ENCODE data around the gene PCNX3. TPM values are rescaled to one million over a fixed set of nuclear protein-coding genes. Genes with fewer than 3 reads are reported as not detected.
A peak's percentile ranks its signal among the peaks of the same experiment; 100 is the strongest.

The PCNX3 gene
- total and polyA plus RNA-seq, 2 of the 13 experiments (the other 11 are each of a cell fraction or from before 2014, with no cell fraction given): 16.2 to 23.0 TPM

DNA sequence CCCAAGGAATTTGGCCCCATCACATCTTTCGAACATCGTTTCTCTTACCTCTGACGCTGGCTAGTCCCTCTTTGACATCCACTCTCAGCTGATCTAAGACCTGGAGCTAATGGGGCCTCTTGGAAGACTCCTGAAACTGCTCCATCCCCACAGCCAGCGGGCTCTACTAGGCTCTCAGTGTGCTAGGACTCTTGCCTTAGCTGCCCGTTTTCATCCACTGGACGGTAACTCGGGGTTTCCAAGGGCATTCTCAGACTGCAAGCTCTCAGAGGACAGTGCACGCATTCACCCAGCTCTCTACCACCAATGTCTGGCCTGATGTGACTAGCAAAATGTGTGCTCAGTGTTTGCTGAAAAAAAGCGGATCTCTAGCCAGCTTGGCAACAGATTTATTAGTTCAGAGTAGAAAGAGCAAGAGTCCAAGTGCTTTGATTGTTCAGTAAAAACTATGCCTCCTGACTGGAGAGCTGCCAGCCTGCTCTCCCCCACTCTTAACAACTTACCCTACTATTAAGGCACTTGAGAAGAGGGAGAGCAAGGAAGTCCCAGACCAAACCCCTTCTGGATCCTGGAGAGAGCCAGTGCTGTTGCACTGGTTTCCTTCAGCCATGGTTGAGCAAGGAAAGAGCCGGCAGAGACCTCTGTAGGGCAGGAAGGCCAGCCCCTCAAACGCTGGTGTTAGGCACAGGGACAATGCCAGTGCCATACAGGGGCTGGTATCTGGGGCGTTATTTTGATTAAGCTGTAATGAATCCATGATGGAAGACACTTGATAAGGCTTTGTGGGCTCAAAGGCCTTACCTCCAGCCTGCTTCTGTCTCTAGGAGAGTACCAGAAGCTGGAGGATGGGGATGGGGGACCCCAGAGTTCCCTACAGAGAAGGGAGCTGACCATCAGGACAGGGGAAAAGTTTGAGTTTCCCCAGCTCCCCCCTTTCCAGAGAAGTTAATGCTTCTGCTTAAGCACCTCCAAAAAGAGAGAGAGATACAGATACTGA, 38.0 kb downstream of the PCNX3 start:
- CTCF ChIA-PET (ENCODE audit: low intra/inter-chr PET ratio, low total read pairs): no interaction called here
- TF ChIP-seq NCOA1 (CRISPR knock-in tag; IDR thresholded peaks at IDR 0.05): peak; percentile 17; the same call in 1 of the 2 replicates
- TF ChIP-seq ZBTB42 (CRISPR knock-in tag; IDR thresholded peaks at IDR 0.05): 0 out of 2 replicates have a peak, but pooled peaks have one; percentile 24
- no peak for TF ChIP-seq ZNF430 (CRISPR knock-in tag; IDR thresholded peaks at IDR 0.05)
- TF ChIP-seq ZNF629 (CRISPR knock-in tag; conservative IDR thresholded peaks at IDR 0.05): no peak
- 0 out of 2 replicates have a peak, but pooled peaks have one; percentile 59 for TF ChIP-seq ZFP91 (CRISPR knock-in tag; IDR thresholded peaks at IDR 0.05; ENCODE audit: borderline replicate concordance)
- no peak for TF ChIP-seq ZNF510 (CRISPR knock-in tag; IDR thresholded peaks at IDR 0.05; ENCODE audit: low read depth)
- 0 out of 2 replicates have a peak, but pooled peaks have one; percentile 11 for TF ChIP-seq ATF1 (CRISPR knock-in tag; IDR thresholded peaks at IDR 0.05)
- TF ChIP-seq TRIM24 (CRISPR knock-in tag; IDR thresholded peaks at IDR 0.05): no peak
- no peak for TF ChIP-seq ZNF253 (CRISPR knock-in tag; IDR thresholded peaks at IDR 0.05; ENCODE audit: borderline replicate concordance)
- TF ChIP-seq DPF2 (CRISPR knock-in tag; IDR thresholded peaks at IDR 0.05; ENCODE audit: borderline replicate concordance, low read depth): no peak
- TF ChIP-seq YEATS4 (CRISPR knock-in tag; IDR thresholded peaks at IDR 0.05; ENCODE audit: borderline replicate concordance): no peak; the same call in 1 of the 2 replicates
- no peak for TF ChIP-seq TEAD3 (CRISPR knock-in tag; optimal IDR thresholded peaks at IDR 0.05; ENCODE audit: borderline replicate concordance)
- TF ChIP-seq ZNF841 (CRISPR knock-in tag; IDR thresholded peaks at IDR 0.05; ENCODE audit: borderline replicate concordance): no peak
- no peak for TF ChIP-seq ZBTB37 (CRISPR knock-in tag; IDR thresholded peaks at IDR 0.05)
- TF ChIP-seq, protein P1, sequence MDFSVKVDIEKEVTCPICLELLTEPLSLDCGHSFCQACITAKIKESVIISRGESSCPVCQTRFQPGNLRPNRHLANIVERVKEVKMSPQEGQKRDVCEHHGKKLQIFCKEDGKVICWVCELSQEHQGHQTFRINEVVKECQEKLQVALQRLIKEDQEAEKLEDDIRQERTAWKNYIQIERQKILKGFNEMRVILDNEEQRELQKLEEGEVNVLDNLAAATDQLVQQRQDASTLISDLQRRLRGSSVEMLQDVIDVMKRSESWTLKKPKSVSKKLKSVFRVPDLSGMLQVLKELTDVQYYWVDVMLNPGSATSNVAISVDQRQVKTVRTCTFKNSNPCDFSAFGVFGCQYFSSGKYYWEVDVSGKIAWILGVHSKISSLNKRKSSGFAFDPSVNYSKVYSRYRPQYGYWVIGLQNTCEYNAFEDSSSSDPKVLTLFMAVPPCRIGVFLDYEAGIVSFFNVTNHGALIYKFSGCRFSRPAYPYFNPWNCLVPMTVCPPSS (IDR thresholded peaks at IDR 0.05): no peak
- TF ChIP-seq ZNF644 (CRISPR knock-in tag; IDR thresholded peaks at IDR 0.05; ENCODE audit: low read depth): no peak
- TF ChIP-seq PHF21A (CRISPR knock-in tag; IDR thresholded peaks at IDR 0.05): peak; percentile 86
- no peak for TF ChIP-seq HOXA7 (CRISPR knock-in tag; IDR thresholded peaks at IDR 0.05)
- 0 out of 2 replicates have a peak, but pooled peaks have one; percentile 30 for TF ChIP-seq ZNF737 (CRISPR knock-in tag; IDR thresholded peaks at IDR 0.05; ENCODE audit: borderline replicate concordance)
- no peak for TF ChIP-seq RBM22 (optimal IDR thresholded peaks at IDR 0.05; ENCODE audit: low read length)

More for the DNA sequence above, 38.0 kb downstream of the PCNX3 start:
- Histone ChIP-seq H3K9ac (ENCODE audit: insufficient read depth, low read depth, low read length) (peak overlapping the region; percentile 89), H3K4me1 (ENCODE audit: insufficient read depth, low read length) (peaks cover 35% of the 10 kb centered on the region), H3K27ac (ENCODE audit: extremely low read length, insufficient read depth, low read length) (peak overlapping the region; percentile 98), H3K79me2 (ENCODE audit: insufficient read depth, low read length) (no peaks in the 10 kb centered on the region), H2AFZ (ENCODE audit: low read length) (no peak overlapping the region), H3K27me3 (ENCODE audit: control insufficient read depth in 1 of 2, insufficient read depth in 2 of 2, low read length in 2 of 2) (no peaks in the 10 kb centered on the region), H4K20me1 (ENCODE audit: insufficient read depth, low read length) (no peaks in the 10 kb centered on the region), H3K9me3 (ENCODE audit: low read length) (no peaks in the 10 kb centered on the region), H3K4me2 (ENCODE audit: low read depth, low read length) (peak overlapping the region; percentile 98), H3K4me3 (replicated peaks in 1 of 3; ENCODE audit: insufficient read depth in 1 of 3, low read depth in 2 of 3, low read length in 3 of 3) (peak overlapping the region; percentile 48 to 76 (median 54); a peak in 5 of 6 replicates), H3K36me3 (replicated peaks in 1 of 2; ENCODE audit: control insufficient read depth in 1 of 2, insufficient read depth in 2 of 2, low read length in 2 of 2) (peaks cover 18 to 38% of the 10 kb centered on the region in 2 experiments)
- intact Hi-C loops (cut with micrococcal nuclease; ENCODE audit: unreplicated experiment) (no loop called here), in situ Hi-C loops (cut with HindIII; ENCODE audit: extremely low pct_ligation_motif_present, low pct_unique_long_range_greater_than_20kb) (no loop called here)
- peak; percentile 88 for DNase-seq (ENCODE audit: low spot score)
- WGBS (ENCODE audit: low lambda C conversion rate): 6% methylated on average over 10 of the region's 12 CpGs
- no TSS peak for BruUV-seq (replicated peaks)
- peak; percentile 69 for ATAC-seq
- peak; percentile 88 for FAIRE-seq
- POLR2A ChIA-PET: interaction anchor here (0.6 to 4.3 kb wide), 26 partner anchors 7 to 398 kb away, joined by 3 to 78 read pairs (median 4); partner anchors contain the start of genes CCDC85B, FIBP, KAT5 and MAP3K11
